Measurements from ENCODE around the gene PGAP1. TPM values are rescaled to one million over a fixed set of nuclear protein-coding genes. Genes with fewer than 3 reads are reported as not detected.

Gene PGAP1
- total and polyA plus RNA-seq, 10 of the 15 experiments (the other 5 are each of a cell fraction or from before 2014, with no cell fraction given): 0.75 to 4.7 (median 3.0) TPM

- ChIA-PET CTCF (no interaction called here), RAD21 (ENCODE audit: unreplicated experiment) (no interaction called here), SMC1A (ENCODE audit: uncharacterized antibody, unreplicated experiment) (interaction anchor here (2.4 kb wide), 1 partner anchor 14 kb away, joined by 7 read pairs; no protein-coding TSS in a partner anchor), POLR2A (no interaction called here)
- H3K4me2 ChIP-seq (ENCODE audit: control insufficient read depth, insufficient read depth): no peak overlapping the region
- in situ Hi-C loops (cut with MboI): no loop called here
- 48% methylated on average over 4 of the region's 4 CpGs for WGBS (ENCODE audit: insufficient coverage, insufficient replicate concordance, low lambda C conversion rate, missing lambda C conversion rate)
- H3K4me1 ChIP-seq (ENCODE audit: control insufficient read depth, insufficient read depth, low read length): no peaks in the 10 kb centered on the region; the same call in 1 of the 2 replicates
- no peak overlapping the region for H2AFZ ChIP-seq (ENCODE audit: control insufficient read depth, low read depth, low read length)
- intact Hi-C loops (cut with micrococcal nuclease; ENCODE audit: unreplicated experiment): no loop called here
- TF ChIP-seq CREM (IDR thresholded peaks at IDR 0.05; ENCODE audit: low read depth) (no peak), ZBTB4 (CRISPR knock-in tag; IDR thresholded peaks at IDR 0.05) (no peak), PML (IDR thresholded peaks at IDR 0.05; ENCODE audit: low read length) (no peak), POLR2AphosphoS5 (IDR thresholded peaks at IDR 0.05; ENCODE audit: low read length) (no peak), KDM1A (IDR thresholded peaks at IDR 0.05; ENCODE audit: borderline replicate concordance) (no peak), MLLT1 (IDR thresholded peaks at IDR 0.05) (no peak), BCL3 (IDR thresholded peaks at IDR 0.05; ENCODE audit: borderline replicate concordance, insufficient read depth, low read depth, low read length, poor library complexity, severe bottlenecking) (no peak), NFXL1 (IDR thresholded peaks at IDR 0.05; ENCODE audit: borderline replicate concordance) (no peak), IRF5 (IDR thresholded peaks at IDR 0.05; ENCODE audit: borderline replicate concordance) (no peak), GABPA (IDR thresholded peaks at IDR 0.05; ENCODE audit: low read depth) (no peak), USF2 (IDR thresholded peaks at IDR 0.05; ENCODE audit: borderline replicate concordance, low read depth, low read length) (no peak)
- FAIRE-seq: no peak
- no peak overlapping the region for H3K9ac ChIP-seq (ENCODE audit: control insufficient read depth, insufficient read depth, low read length)
- no peaks in the 10 kb centered on the region for H4K20me1 ChIP-seq (ENCODE audit: control insufficient read depth, insufficient read depth)
- H3K36me3 ChIP-seq (ENCODE audit: control insufficient read depth in 2 of 2, insufficient read depth in 2 of 2, low read length in 1 of 2): no peaks in the 10 kb centered on the region
- no peaks in the 10 kb centered on the region for H3K79me2 ChIP-seq (ENCODE audit: control insufficient read depth, insufficient read depth, low read length)
- BruUV-seq (replicated peaks): no TSS peak
- no peak for ATAC-seq
- H3K9me3 ChIP-seq (replicated peaks; ENCODE audit: control insufficient read depth, insufficient read depth, low read length): no peaks in the 10 kb centered on the region
- H3K27me3 ChIP-seq (replicated peaks in 1 of 2; ENCODE audit: control insufficient read depth in 2 of 2, insufficient read depth in 2 of 2, low read length in 1 of 2): no peaks in the 10 kb centered on the region
- no peak overlapping the region for H3K4me3 ChIP-seq
- H3K27ac ChIP-seq (ENCODE audit: control insufficient read depth, insufficient read depth): no peak overlapping the region
- DNase-seq (ENCODE audit: low read depth, low spot score): no peak
These were observed 15.0 kb upstream of the PGAP1 start for GRCh38 chr2:196941398-196942078.

Measured in GM12878 (cell line).